Inflammatory macrophage treated with lipopolysaccharide for 4 hours (primary cell): ENCODE results near the gene H19.

Experiments
- DNase-seq: peaks from one replicate; pipeline ENCODE4 v3.0.0-alpha.2; 2020

The H19 gene

DNA sequence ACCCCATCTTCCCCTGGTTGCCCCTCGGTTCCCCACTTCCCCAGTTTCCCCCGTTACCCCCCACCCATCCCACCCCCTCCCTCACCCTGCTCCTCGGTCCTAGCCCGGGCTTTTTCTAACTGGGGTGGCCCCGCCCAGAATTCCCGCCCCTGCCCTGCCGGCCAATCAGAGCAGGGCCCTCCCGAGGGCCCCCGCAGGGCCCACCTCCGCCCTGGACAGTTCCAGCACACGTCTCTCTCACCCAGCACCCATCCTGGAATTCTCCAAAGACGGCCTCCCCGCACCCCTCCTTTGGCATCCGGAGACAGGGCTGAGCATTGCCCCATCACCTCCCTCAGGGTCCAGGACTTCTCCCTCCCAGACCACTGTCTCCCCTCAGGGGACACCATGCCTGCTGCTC, at the start of gene H19:
Gene H19 (minus strand): TSS at position 88 of the 400 bp plus-strand sequence.
- no peak for DNase-seq

DNA sequence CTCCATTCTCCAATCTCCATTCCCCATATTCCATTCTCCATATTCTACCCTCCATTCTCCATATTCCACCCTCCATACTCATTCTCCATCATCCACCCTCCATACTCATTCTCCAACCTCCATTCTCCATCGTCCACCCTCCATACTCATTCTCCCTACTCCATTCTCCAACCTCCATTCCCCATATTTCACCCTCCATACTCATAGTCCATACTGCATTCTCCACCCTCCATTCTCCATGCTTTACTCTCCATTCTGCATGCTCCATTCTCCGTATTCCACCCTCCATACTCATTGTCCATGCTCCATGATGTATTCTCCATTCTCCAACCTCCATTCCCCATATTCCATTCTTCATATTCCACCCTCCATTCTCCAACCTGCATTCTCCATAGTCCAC, 44.3 kb upstream of the H19 start:
- no peak for DNase-seq

DNA sequence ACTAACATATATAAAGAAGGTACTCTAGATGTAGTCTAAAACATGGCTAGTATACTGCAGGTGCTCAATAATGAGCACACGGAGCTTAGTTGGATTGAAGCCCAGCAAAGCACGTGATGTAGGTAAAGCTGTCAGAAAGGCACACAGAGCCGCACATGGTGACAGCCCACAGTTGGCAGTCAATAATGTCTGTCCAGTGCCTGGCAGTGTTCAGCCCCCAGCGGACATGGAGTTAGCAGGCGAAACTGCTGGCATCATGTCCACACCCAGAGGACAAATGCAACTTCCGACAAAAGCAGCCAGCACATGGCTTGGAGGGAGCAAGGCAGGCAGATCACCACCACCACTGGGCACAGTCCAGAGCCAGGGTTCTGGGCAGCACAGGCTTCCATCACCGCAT, 43.5 kb upstream of the H19 start:
- no peak for DNase-seq

DNA sequence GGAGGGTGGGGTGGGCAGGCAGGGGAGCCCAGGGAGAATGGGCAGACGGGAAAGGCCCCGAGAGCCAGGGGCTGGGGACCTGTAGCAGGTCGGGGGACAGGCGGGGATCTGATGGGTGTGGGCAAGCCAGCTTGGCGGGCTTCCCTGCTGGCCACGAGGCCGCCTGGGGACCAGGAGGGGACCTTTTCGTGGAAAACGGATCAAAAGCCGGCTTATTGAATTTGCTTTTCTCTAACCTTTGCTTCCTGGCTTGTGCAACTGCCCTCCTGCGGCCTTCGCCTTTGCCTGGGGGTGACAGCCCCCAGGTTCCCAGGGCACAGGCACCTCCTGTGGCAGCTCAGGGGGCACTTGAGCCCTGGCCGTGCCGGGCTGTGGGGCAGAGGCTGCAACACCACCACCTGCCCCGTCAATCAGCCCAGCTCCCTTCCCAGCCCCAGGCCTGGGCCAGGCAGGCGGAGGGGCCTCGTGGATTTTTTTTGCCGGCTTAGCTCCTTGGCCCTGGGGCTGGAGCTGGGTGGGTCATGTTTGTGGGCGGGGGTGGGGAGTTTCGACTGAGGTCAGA, 41.6 kb upstream of the H19 start:
- DNase-seq, result no peak

DNA sequence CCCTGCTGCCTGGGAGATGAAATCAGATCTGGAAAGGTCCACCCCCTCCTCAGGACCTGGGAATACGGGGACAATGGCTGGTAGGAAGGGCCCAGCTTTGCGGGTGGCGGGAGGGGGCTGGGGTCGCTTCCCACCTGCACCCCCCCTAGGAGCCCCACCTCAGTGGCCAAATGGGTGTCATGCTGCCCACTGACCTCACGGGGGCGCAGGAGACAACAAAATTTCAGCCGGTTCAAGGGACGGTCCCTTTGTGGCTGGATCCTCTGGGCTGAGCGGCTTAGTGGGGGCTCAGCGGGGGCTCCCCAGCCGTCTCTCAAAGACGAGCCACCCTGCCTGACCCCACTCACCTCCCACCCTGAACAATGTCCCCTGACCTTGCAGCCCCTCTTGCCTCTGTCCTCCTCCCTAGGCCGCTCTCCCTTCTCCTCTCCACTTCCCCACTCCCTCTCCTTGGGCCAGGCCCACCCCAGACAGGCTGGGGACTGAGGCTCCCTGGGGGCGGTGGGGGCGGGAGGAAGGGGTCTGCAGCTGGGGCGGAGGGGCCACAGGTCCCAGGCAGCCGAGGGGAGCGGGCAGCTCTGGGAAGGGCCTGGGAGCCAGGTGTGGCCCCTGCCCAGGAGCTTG, 39.3 kb upstream of the H19 start:
- no peak for DNase-seq

DNA sequence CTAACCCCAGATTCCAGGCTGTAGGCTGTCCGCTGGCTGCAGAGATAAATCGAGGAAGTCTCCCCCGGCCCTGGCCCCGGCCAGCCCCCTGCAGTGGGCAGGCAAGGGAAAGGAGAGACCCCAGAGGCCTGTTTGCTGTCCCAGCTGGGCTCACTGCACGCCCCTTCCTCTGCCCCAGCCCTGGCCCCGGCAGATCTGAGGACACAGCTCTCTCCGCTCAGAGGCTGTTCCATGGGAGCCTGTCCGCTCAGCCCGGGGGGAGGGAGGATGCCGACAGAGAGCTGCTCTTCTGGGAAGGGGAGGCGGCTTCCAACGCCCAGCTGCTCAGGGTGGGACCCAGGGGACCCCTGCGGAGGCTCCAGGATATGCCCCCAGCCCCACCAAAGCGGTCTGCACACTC, 37.7 kb upstream of the H19 start:
- DNase-seq, result no peak

DNA sequence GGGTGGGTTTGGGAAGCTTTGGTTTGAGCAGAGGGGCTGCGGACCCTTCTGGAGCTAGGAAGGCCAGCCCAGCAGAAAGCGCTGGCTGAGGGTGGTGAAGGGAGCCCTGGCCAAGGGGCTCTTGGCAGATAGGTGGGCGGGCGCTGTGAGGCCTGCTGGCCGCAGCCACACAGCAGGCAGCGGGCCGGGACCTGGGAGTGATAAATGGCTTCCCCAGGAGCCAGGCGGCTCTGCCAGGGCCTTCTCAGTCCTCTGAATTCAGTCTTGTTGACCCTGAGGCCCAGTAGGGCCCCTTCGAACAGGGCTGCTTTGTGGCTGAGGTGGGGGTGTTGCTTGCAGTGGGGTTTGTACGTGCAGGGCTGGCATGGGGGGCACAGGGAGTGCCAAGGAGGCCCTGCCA, 33.4 kb upstream of the H19 start:
- no peak for DNase-seq

DNA sequence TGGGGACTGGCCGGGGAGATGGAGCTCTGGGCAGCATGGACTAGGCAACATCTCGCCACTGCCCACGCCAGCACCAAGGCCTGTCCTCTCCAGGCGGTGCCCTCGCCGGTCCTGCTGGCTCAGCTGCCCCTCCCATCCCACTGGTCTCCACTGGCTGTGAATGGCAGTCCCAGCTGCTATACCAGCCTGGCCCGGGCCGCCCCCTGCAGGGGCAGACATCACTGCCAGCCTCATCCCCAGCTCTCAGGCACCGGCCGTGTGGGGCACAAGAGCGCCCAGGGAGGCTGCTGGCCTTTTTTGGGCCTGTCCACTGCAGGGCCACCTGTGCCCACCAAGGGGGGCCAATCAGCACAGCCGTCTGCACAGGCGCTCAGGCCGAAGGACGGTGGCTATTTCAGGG, 30.1 kb upstream of the H19 start:
- DNase-seq, result no peak

DNA sequence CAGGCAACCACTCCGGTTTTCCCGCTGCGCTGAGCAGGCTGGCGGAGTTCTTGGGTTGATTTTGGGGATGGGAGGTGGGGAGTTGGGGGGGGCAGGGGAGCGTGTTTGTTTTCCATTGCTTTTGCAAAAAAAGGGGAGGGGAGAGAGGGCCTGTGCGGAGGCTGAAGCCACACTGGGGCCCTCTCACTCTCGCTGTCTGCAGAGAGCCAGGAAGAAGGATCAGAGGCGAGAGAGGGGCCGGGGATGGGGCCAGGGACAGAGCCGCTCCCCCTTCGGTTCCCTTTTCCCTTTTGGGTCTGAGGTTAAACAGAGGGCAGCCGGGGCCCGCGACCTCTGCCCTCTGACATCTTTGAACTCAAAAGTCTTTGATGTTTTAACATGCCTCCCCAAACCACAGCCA, 17.4 kb upstream of the H19 start:
- no peak for DNase-seq

DNA sequence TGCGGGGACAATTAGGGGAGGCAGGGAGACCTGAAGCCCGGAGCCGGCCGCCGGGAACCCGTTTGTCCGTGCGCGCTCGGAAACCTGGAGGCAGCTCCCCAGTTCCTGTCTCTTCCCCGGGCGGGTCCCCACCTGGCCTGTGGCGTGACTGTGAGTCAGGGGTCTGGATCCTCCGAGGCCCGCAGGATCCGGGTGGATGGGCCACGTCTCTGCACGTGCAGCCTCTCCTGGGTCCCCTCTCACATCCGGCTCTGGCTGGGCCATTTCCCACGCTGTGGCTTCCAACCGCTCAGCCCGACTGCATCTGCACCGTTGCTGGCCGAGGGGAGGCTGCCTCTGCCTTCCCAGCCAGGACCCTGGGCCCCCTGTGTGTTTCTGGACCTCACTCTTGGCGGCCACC, 14.8 kb upstream of the H19 start:
- DNase-seq, result no peak

DNA sequence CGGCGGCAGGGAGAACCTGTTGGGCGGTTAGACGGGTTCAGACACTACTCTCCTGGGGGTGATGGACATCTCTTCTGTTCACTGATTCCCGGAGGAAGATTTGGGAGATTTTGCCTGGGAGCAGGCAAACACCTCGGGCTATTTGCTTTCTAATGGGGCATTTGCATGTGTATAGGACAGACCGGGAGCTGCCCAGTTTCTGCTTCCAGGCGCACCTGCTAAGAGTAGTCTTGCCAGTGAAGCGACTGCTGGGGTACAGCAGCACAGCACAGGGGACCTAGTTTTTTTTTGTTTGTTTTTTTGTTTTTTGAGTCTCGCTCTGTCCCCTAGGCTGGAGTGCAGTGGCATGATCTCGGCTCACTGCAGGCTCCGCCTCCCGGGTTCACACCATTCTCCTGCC, 6.8 kb upstream of the H19 start:
- no peak for DNase-seq

DNA sequence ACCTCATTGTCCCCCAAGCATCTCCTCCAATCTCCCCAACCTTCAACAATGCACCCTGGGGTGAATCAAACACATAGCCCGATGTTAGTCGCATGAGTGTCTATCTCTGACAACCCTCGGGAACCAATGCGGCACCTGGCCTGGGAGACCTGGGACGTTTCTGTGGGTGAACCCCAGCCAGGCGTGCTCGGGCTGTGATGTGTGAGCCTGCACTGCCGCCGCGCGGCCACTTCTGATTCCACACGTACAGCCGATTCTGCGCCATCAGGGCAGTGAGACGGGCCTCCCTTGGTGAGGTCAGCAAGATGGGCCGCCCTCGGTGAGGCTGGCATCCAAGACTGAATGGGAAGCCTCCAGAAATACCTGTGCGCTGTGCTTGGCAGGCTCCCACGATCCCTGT, 5.2 kb upstream of the H19 start:
- DNase-seq, result no peak

DNA sequence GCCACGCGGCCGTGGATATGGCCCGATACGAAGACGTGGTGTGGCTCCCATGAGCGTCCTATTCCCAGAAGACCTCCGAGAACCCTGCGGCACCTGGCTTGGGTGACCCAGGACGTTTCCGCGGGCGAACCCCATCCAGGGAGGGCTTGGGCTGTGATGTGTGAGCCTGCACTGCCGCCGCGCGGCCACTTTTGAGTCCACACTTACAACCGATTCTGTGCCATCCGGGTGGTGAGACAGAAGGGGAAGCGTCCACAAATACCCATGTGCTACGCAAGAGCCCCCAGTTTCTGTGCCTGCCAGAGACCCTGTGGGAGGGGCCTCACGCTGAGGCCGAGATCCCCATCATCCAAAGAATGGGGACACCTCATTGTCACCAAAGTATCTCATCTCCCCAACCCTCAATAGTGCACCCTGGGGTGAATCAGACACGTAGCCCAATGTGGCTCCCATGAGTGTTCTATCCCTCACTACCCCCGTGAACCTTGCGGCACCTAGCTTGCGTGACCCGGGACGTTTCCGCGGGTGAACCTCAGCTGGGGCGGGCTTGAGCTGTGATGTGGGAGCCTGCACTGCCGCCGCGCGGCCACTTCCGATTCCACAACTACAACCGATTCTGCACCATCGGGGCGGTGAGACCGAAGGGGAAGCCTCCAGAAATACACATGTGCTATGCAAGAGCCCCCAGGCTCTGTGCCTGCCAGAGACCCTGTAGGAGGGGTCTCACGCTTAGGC, 4.6 kb upstream of the H19 start:
- no peak for DNase-seq

DNA sequence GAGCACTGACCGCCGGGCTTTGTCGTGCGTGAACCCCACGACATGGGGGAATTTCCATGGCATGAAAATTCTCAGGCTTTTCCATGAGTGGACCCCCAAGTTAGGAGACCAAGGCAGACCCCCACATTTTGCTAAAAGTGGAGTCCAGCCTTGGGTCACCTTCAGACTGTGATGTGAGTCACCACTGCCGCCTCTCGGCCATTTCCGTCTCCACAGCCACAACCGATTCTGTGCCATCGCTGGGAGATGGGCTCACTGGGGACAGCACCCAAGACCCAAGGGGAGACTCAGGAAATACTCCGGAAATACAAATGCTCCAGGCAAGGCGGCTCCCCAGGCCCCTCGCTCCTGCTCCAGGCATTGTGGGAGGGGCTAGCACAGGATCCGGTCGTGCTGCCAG, 1.2 kb upstream of the H19 start:
- DNase-seq, result no peak

DNA sequence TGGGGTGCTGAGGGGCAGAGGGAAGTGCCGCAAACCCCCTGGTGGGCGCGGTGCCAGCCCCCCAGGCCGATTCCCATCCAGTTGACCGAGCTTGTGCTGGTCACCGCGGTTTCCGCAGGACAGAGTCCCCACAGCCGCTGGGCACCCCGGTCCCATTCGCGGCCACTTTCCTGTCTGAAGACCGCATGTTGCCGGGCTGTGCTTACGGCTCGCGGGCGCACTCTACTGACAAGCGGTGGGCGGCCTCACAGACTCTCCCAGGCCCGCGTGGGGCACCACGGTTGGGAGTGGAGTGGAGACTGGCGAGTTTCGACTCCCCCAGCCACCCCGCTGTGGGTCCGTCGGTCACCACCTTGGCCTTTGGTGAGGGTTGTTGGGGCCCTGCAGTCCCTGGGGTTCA, 648 bp upstream of the H19 start:
- DNase-seq, result no peak

DNA sequence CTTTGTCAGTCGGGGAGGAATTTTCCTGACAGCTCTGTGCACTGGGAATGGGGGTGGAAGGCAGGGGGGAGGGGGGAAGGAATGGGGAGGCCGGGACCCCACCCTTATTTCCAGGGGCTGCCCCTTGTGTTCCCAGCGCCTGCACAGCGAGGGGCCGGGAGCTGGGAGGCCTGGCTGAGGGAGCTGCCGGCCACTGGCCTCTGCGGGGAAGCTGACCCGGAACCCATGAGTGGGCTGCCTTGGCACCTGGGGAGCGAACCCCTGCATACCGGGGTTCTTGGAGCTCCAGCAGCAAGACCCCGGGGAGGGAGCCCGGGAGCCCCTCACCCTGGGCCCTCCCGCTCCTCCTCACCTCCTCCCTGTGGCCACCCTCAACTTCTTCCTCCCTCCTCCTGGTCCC, 3.5 kb downstream of the H19 start:
- DNase-seq, result no peak

DNA sequence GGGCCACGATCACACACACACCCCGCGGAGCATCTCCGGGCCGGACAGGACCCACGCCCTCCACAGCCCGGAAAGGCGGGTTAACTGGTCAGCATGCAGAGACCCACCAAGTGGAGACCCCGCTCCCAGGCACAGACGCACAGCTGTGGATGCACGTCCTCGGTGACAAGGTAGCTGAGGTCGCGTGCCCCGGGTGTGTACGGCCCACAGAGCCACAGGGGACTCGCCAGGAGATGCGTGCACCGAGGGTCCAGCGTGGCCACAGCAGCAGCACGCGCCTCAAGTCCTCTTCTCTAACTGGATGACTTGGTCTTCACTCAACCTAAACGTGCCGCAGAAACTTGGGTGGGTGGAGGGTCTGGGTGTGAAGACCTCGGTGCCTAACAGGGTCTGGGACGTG, 5.5 kb downstream of the H19 start:
- DNase-seq, result no peak

DNA sequence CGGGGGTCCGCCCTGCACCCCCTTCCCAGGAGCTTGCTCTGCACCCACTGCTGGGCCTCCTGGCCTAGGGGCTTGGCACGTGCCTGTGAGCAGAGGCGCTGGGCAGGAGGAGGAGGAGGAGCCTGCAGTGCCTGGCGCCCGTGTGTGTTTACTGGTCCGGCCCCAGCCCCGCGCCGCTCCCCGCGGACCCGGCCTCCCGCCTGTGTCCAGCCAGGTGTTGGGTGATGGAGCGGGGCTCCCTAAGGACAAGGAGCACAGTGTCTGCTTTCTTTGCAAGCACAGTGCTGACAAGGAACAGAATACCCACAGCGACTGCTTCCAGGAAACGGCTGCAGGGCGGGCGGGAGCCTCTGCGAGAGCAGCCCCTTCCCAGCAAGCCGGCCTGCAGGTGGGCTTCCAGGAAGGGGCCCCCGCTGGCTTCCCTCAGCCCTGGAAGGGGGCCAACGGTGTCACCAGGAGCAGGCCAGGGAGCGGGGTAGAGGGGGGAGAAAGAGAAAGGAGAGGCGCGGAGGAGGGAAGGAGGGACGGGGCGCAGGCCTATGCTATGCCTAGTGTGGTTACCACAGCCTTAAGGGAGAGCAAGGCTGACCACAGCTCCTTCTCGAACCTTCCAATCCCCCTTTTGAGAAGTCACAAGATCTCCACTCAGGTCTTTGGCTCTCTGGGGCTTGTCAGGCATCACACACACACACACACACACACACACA, 6.6 kb downstream of the H19 start:
- DNase-seq, result no peak

DNA sequence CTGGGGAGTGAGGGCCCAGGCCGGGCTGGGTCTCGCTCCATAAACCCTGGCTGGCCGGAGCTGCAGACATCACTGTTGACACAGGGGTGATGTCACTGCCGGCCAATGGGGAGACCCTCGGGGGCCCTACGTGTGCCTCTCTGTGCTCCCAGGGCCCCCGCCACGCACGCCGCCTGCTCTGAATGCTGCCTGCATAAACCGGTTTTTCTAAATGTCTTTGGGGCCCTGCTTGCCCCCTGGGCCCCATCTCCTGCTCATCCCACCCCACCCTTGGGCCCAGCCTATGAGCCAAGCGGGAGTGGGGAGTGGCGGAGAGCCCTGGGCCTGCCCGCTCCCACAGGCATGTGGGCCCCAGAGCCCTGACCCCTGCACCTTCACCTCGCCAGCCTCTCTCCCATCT, 7.7 kb downstream of the H19 start:
- no peak for DNase-seq

DNA sequence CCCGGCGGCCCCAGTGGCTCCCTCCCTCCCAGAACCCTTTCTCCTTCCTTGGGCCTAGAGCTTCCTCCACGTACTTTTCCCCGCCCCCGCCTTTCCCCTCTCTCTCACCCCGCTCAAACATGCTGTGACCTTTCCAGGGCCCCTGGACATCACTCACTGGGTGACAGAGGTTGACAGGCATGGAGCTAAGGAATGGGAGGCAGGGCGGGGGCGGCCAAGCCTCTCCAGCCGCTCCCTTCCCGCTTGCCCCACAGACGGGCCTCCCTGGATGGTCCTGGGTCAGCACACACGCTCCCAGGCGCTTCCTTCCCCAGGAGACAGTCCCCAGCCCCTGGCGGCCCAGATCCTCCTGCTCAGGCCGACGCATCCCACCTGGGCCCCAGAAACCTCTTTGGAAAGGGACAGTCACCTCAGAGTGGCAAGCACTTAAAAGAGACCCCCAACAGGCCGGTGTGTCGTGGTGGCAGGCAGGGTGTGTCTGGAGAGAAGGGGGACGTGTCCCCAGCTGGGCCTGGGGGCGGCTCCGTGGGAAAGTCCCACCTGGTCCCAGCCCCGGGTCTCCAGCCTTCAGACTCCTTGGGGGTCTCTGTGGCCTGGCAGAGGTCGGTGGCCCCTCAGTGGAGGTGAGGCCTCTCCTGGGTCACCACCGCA, 8.8 kb downstream of the H19 start:
- DNase-seq, result no peak

DNA sequence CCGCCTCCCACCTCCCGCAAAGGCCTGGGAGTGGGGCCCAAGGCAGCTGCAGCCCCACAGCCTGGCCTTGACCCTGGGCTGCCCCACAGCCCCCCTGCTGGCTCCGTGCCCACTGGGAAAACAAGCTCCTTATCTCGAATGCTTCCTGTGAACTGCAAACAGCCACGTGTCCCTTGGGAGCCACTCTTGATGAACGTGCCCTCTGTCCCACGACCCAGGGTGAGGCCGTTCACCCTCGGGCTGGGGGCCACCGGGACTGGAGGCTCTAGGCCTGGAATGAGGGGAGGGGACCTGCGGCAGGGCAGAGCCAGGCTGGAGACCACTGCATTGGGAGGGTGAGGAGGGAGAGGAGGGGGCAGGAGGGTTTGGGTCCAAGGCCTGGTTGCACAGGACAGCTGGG, 9.5 kb downstream of the H19 start:
- DNase-seq, result no peak

DNA sequence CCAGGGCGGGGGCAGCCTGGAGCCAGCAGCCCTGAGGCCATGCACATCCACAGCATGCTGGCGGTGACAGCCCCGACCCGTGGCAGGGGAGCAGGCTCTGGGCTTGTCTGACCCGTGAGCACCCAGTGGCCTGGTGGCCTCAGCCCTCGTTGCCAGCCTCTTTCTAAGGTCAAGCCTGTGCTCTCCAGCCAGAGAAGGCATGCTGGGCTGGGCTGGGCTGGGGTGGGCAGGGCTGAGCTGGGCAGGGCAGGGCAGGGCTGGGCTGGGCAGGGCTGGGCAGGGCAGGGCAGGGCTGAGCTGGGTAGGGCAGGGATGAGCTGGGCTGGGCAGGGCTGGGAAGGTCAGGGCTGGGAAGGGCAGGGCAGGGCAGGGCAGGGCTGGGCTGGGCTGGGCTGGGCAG, 10.6 kb downstream of the H19 start:
- DNase-seq, result no peak

DNA sequence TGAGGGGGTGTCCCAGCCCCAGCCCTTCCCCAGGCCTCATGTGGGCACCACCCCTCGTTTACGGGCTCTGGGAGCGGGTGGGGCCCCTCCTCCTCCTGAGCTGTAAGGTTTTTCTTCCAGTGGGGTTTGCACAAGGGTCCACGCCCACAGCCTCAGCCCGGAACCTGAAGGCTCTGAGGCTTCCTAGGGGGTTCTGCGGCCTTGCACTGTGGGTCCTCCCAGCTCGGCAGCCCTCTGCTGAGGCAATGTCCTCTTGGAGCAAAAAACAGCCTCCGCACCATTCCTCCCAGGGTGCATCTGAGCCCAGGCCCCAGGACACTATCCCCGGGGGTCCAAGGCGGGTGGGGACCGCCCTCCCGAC, 14.1 kb downstream of the H19 start:
- DNase-seq, result no peak
